C4-2B (cell line): ENCODE results near the gene C12orf60.

Source experiments
- CTCF ChIP-seq: fragments of 450-650 bp; conservative IDR thresholded peaks from 2 replicates; pipeline ENCODE4 v1.5.1; 2017; ENCODE audit warnings: mild to moderate bottlenecking
- ZFX ChIP-seq: fragments of 450-650 bp; IDR thresholded peaks from 2 replicates; pipeline ENCODE4 v1.6.1; 2017

GRCh38 chr12:14802721-14803010 lies 804 bp upstream of the C12orf60 start:
- TF ChIP-seq CTCF (no peak), ZFX (no peak)
